H9 (cell line): ENCODE measurements around the gene TOMM7. TPM values are rescaled to one million over a fixed set of nuclear protein-coding genes. Genes with fewer than 3 reads are reported as not detected.
"Not testable (repeated sequence)": the region's sequence is repeated elsewhere in the genome, so short reads cannot be mapped to it uniquely, and the experiment has no call there.

ENCODE experiments used
- DNase-seq: peaks from one replicate; pipeline ENCODE4 v3.0.0-alpha.2; 2017
- H2AFZ ChIP-seq: one replicate; pipeline ENCODE4 v1.6.1; 2013; ENCODE audit warnings: mild to moderate bottlenecking, low read length, control low read depth, moderate library complexity
- H2AK5ac ChIP-seq: 2 replicates; pipeline ENCODE4 v1.6.1; 2013; ENCODE audit warnings: low read length, control low read depth, mixed read lengths; ENCODE audit not compliant: insufficient read length
- H2BK120ac ChIP-seq: one replicate; pipeline ENCODE4 v1.6.1; 2013; ENCODE audit warnings: low read depth, mild to moderate bottlenecking, low read length, control low read depth, inconsistent platforms; ENCODE audit not compliant: poor library complexity, severe bottlenecking
- H2BK12ac ChIP-seq: 2 replicates; pipeline ENCODE4 v1.6.1; 2013; ENCODE audit warnings: low read length, control low read depth, mixed read lengths, low read depth; ENCODE audit not compliant: insufficient read length
- H2BK15ac ChIP-seq: 2 replicates; pipeline ENCODE4 v1.6.1; 2013; ENCODE audit warnings: low read depth, low read length, control low read depth
- H2BK20ac ChIP-seq: one replicate; pipeline ENCODE4 v1.6.1; 2013; ENCODE audit warnings: low read depth, mild to moderate bottlenecking, low read length, control low read depth, inconsistent platforms; ENCODE audit not compliant: poor library complexity, severe bottlenecking
- H2BK5ac ChIP-seq: 2 replicates; pipeline ENCODE4 v1.6.1; 2013; ENCODE audit warnings: low read length, control low read depth, mixed read lengths; ENCODE audit not compliant: insufficient read length
- H3K14ac ChIP-seq: 2 replicates; pipeline ENCODE4 v1.6.1; 2013; ENCODE audit warnings: low read length, control low read depth; ENCODE audit not compliant: insufficient read depth
- H3K18ac ChIP-seq: 2 replicates; pipeline ENCODE4 v1.6.1; 2013; ENCODE audit warnings: low read depth, mild to moderate bottlenecking, mixed read lengths, low read length, control low read depth; ENCODE audit not compliant: insufficient read length
- H3K23ac ChIP-seq: 2 replicates; pipeline ENCODE4 v1.6.1; 2013; ENCODE audit warnings: low read length, control low read depth, mixed read lengths, low read depth; ENCODE audit not compliant: insufficient read length
- H3K23me2 ChIP-seq: 2 replicates; pipeline ENCODE4 v1.6.1; 2013; ENCODE audit warnings: low read depth, mild to moderate bottlenecking, mixed read lengths, low read length, control low read depth; ENCODE audit not compliant: insufficient read length, poor library complexity, severe bottlenecking
- H3K27ac ChIP-seq: 2 replicates; pipeline ENCODE4 v1.5.1; 2013; ENCODE audit warnings: low read length, control low read depth, mixed read lengths, low read depth; ENCODE audit not compliant: insufficient read length
- H3K27me3 ChIP-seq: 2 replicates; pipeline ENCODE4 v1.6.1; 2013; ENCODE audit warnings: low read length, control low read depth, inconsistent platforms; ENCODE audit not compliant: insufficient read depth
- H3K4ac ChIP-seq: 2 replicates; pipeline ENCODE4 v1.6.1; 2013; ENCODE audit warnings: low read depth, mild to moderate bottlenecking, control low read depth, inconsistent platforms, low read length, moderate library complexity
- H3K4me1 ChIP-seq: 2 replicates; pipeline ENCODE4 v1.6.1; 2013; ENCODE audit warnings: low read length, control low read depth, inconsistent platforms; ENCODE audit not compliant: insufficient read depth
- H3K4me2 ChIP-seq: 2 replicates; pipeline ENCODE4 v1.6.1; 2013; ENCODE audit warnings: low read length, control low read depth, mixed read lengths; ENCODE audit not compliant: insufficient read length, insufficient read depth
- H3K56ac ChIP-seq: 2 replicates; pipeline ENCODE4 v1.6.1; 2013; ENCODE audit warnings: low read depth, mild to moderate bottlenecking, mixed read lengths, low read length, control low read depth; ENCODE audit not compliant: insufficient read length
- H3K79me1 ChIP-seq: 2 replicates; pipeline ENCODE4 v1.6.1; 2013; ENCODE audit warnings: low read depth, mild to moderate bottlenecking, moderate library complexity, low read length, control low read depth, inconsistent platforms; ENCODE audit not compliant: insufficient read depth, poor library complexity, severe bottlenecking
- H3K79me2 ChIP-seq: 2 replicates; pipeline ENCODE4 v1.6.1; 2013; ENCODE audit warnings: low read length, control low read depth, inconsistent platforms; ENCODE audit not compliant: insufficient read depth
- H3K9ac ChIP-seq: 2 replicates; pipeline ENCODE4 v1.6.1; 2013; ENCODE audit warnings: low read length, control low read depth, mixed read lengths; ENCODE audit not compliant: insufficient read length; ENCODE audit errors: extremely low read depth
- H3K9me3 ChIP-seq: one replicate; pipeline ENCODE4 v1.6.1; 2013; ENCODE audit warnings: low read depth, low read length, inconsistent platforms; ENCODE audit not compliant: control insufficient read depth
- H3T11ph ChIP-seq: one replicate; pipeline ENCODE4 v1.6.1; 2013; ENCODE audit warnings: mild to moderate bottlenecking, low read length, control low read depth, inconsistent platforms
- H4K20me1 ChIP-seq: one replicate; pipeline ENCODE4 v1.6.1; 2013; ENCODE audit not compliant: control insufficient read depth, insufficient read length, insufficient read depth
- H4K5ac ChIP-seq: 2 replicates; pipeline ENCODE4 v1.6.1; 2013; ENCODE audit warnings: low read depth, mild to moderate bottlenecking, mixed read lengths, low read length, control low read depth; ENCODE audit not compliant: insufficient read length
- H4K8ac ChIP-seq: replicated peaks from 2 replicates; pipeline ENCODE4 v1.6.1; 2013; ENCODE audit warnings: low read length, control low read depth, mixed read lengths, low read depth; ENCODE audit not compliant: insufficient read length
- H4K91ac ChIP-seq: 2 replicates; pipeline ENCODE4 v1.6.1; 2013; ENCODE audit warnings: low read depth, mild to moderate bottlenecking, moderate library complexity, mixed read lengths, low read length, control low read depth; ENCODE audit not compliant: insufficient read length
- H3K27ac Mint-ChIP-seq, 3 experiments: 2 replicates in 2 of 3; 3 replicates in 1 of 3; pipeline ENCODE4 v1.8.0; 2020 to 2021; ENCODE audit warnings: mixed read lengths in 3 of 3, mild to moderate bottlenecking in 1 of 3, moderate library complexity in 1 of 3
- H3K27me3 Mint-ChIP-seq: 2 replicates; pipeline ENCODE4 v1.8.0; 2021; ENCODE audit warnings: low read depth, mild to moderate bottlenecking, moderate library complexity, mixed read lengths
- H3K36me3 Mint-ChIP-seq, 3 experiments: 2 replicates in 2 of 3; 3 replicates in 1 of 3; pipeline ENCODE4 v1.8.0; 2020 to 2021; ENCODE audit warnings: low read depth in 3 of 3, mixed read lengths in 3 of 3; ENCODE audit not compliant: insufficient read depth in 1 of 3
- H3K4me1 Mint-ChIP-seq, 2 experiments: 2 replicates each; pipeline ENCODE4 v1.8.0; 2020; ENCODE audit warnings: mixed read lengths in 2 of 2
- H3K4me3 Mint-ChIP-seq, 2 experiments: 2 replicates in 1 of 2; 3 replicates in 1 of 2; pipeline ENCODE4 v1.8.0; 2020 to 2021; ENCODE audit warnings: mild to moderate bottlenecking in 2 of 2, mixed read lengths in 2 of 2, moderate library complexity in 1 of 2
- H3K9me3 Mint-ChIP-seq, 2 experiments: 2 replicates in 1 of 2; 3 replicates in 1 of 2; pipeline ENCODE4 v1.8.0; 2020; ENCODE audit warnings: mild to moderate bottlenecking in 2 of 2, mixed read lengths in 2 of 2, moderate library complexity in 1 of 2
- WGBS: extraction: QIAGEN DNeasy Blood & Tissue Kit; methylation state at CpG from one replicate; pipeline ENCODE4 v1.1.7; 2013; ENCODE audit warnings: missing lambda C conversion rate, low lambda C conversion rate, mixed read lengths; ENCODE audit not compliant: insufficient read length; ENCODE audit errors: extremely low coverage; 5-methylcytosine and 5-hydroxymethylcytosine counted together
- total RNA-seq: library from RNA; stranded (reverse); gene quantifications from 2 replicates; pipeline ENCODE4 v1.2.1, GENCODE V29; 2021
- TF ChIP-seq, protein P1 (sequence below): fragments of 200-600 bp; sonication (generic); conservative IDR thresholded peaks from 3 replicates; pipeline ENCODE4 v1.8.0; 2021; ENCODE audit warnings: antibody characterized with exemption, mild to moderate bottlenecking

Gene TOMM7
- total RNA-seq, 1 experiment from 2014 or later, result 368 TPM

DNA sequence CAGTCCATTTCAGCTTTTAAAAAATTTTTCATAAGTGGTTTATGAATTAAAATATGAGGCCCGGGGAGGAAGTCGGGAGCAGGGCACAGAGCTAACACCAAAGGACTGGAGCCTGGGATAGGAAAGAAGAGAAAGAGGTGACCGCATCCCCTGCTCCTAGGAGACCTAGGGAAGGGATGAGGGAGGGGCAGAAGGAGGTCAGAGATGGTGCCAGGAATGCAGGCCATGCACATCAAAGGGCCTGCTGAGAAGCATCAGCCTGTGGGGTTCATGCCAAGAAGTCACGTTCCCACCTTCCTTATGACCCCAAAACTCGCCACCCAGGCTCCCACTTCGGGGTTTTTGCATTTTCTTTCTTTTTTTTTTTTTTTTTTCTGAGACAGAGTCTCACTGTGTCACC is 14.7 kb upstream of the TOMM7 start:
- Mint-ChIP-seq H3K4me3 (no peak overlapping the region), H3K27me3 (no peaks in the 10 kb centered on the region), H3K4me1 (peaks cover 13 to 15% of the 10 kb centered on the region in 2 experiments), H3K9me3 (no peaks in the 10 kb centered on the region), H3K36me3 (no peaks in the 10 kb centered on the region; a peak in 1 of 7 replicates), H3K27ac (no peak overlapping the region)
- Histone ChIP-seq H3K23ac (no peak overlapping the region), H3K27me3 (no peaks in the 10 kb centered on the region), H2AFZ (no peak overlapping the region), H3K23me2 (no peaks in the 10 kb centered on the region), H2BK12ac (no peak overlapping the region), H4K8ac (no peak overlapping the region), H2BK5ac (no peak overlapping the region), H2BK20ac (no peak overlapping the region), H3K14ac (no peak overlapping the region), H3T11ph (no peak overlapping the region), H3K9me3 (no peaks in the 10 kb centered on the region), H4K91ac (no peak overlapping the region), H4K5ac (no peak overlapping the region), H2AK5ac (no peak overlapping the region), H3K4ac (no peak overlapping the region), H3K4me2 (no peak overlapping the region), H3K27ac (no peak overlapping the region), H3K79me1 (no peaks in the 10 kb centered on the region), H2BK15ac (no peak overlapping the region), H3K4me1 (peaks cover 3% of the 10 kb centered on the region; the same call in 1 of the 2 replicates), H2BK120ac (no peak overlapping the region), H4K20me1 (no peaks in the 10 kb centered on the region), H3K79me2 (no peaks in the 10 kb centered on the region), H3K56ac (no peak overlapping the region), H3K9ac (no peak overlapping the region), H3K18ac (no peak overlapping the region)
- no peak for DNase-seq
- no CpG with 5 or more reads among the region's 6 CpGs for WGBS
- TF ChIP-seq, protein P1, sequence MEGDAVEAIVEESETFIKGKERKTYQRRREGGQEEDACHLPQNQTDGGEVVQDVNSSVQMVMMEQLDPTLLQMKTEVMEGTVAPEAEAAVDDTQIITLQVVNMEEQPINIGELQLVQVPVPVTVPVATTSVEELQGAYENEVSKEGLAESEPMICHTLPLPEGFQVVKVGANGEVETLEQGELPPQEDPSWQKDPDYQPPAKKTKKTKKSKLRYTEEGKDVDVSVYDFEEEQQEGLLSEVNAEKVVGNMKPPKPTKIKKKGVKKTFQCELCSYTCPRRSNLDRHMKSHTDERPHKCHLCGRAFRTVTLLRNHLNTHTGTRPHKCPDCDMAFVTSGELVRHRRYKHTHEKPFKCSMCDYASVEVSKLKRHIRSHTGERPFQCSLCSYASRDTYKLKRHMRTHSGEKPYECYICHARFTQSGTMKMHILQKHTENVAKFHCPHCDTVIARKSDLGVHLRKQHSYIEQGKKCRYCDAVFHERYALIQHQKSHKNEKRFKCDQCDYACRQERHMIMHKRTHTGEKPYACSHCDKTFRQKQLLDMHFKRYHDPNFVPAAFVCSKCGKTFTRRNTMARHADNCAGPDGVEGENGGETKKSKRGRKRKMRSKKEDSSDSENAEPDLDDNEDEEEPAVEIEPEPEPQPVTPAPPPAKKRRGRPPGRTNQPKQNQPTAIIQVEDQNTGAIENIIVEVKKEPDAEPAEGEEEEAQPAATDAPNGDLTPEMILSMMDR, result no peak

DNA sequence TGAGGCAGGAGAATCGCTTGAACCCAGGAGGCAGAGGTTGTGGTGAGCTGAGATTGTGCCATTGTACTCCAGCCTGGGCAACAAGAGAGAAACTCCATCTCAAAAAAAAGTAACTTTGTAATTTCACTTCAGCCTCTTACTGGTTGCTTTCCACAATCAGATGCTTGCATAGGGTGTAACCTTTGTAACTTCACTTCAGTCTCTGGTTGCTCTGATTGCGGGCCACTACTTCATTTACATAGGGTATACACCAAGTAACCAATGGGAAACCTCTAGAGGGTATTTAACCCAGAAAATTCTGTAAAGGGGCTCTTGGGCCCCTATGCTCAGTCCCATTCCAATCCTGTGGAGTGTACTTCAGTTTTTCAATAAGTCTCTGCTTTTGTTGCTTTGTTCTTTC is 13.9 kb upstream of the TOMM7 start:
- not testable (repeated sequence) for H3K14ac ChIP-seq, H3K9ac ChIP-seq, H3K79me1 ChIP-seq, H3K18ac ChIP-seq, H3K9me3 Mint-ChIP-seq, H3K27ac ChIP-seq, H4K8ac ChIP-seq, H3K27me3 Mint-ChIP-seq, H2AK5ac ChIP-seq, H4K20me1 ChIP-seq, H3K4me1 ChIP-seq, H3T11ph ChIP-seq, H2BK5ac ChIP-seq, H2BK20ac ChIP-seq, H4K91ac ChIP-seq, H3K4me3 Mint-ChIP-seq, H3K4ac ChIP-seq, H2BK12ac ChIP-seq, H3K23me2 ChIP-seq, H2AFZ ChIP-seq, H3K4me2 ChIP-seq, H4K5ac ChIP-seq, DNase-seq, H3K56ac ChIP-seq, H2BK120ac ChIP-seq, H3K79me2 ChIP-seq, H3K27ac Mint-ChIP-seq, H3K27me3 ChIP-seq, H2BK15ac ChIP-seq, H3K9me3 ChIP-seq, H3K23ac ChIP-seq, H3K36me3 Mint-ChIP-seq
- H3K4me1 Mint-ChIP-seq, result peaks cover 8 to 11% of the 10 kb centered on the region in 2 experiments; a peak in 3 of 4 replicates
- no CpG with 5 or more reads among the region's 2 CpGs for WGBS
